Stomach (tissue), 9 donors: ENCODE data around the gene PRICKLE1. TPM values are rescaled to one million over a fixed set of nuclear protein-coding genes. Genes with fewer than 3 reads are reported as not detected.
A peak's percentile ranks its signal among the peaks of the same experiment; 100 is the strongest.

Source experiments
- DNase-seq, 2 donors: peaks; one replicate each; pipeline versions ENCODE4 v3.0.0 to v3.0.0-alpha.2; 2013 to 2019
- H3K27ac ChIP-seq, 5 donors: fragments of 200-600 bp in 4 of 5; sonication (generic) in 4 of 5; one replicate each; pipeline ENCODE4 v1.5.1; 2013 to 2019; ENCODE audit warnings: mild to moderate bottlenecking in 1 of 5, moderate library complexity in 1 of 5
- H3K27me3 ChIP-seq, 3 donors: fragments of 200-600 bp; sonication (generic); one replicate each; pipeline ENCODE4 v1.5.1; 2017 to 2019; ENCODE audit warnings: mixed run types in 1 of 3
- H3K36me3 ChIP-seq, 4 donors: fragments of 200-600 bp; sonication (generic); 1 replicate in 3 of 4; 2 replicates in 1 of 4; pipeline ENCODE4 v1.5.1; 2016 to 2019
- H3K4me1 ChIP-seq, 4 donors: fragments of 200-600 bp; sonication (generic); one replicate each; pipeline ENCODE4 v1.5.1; 2016 to 2019
- H3K4me3 ChIP-seq, 4 donors: fragments of 200-600 bp; sonication (generic) in 3 of 4; one replicate each; pipeline ENCODE4 v1.5.1; 2016 to 2019; ENCODE audit warnings: mild to moderate bottlenecking in 1 of 4
- H3K9me3 ChIP-seq, 4 donors: fragments of 200-600 bp; sonication (generic); one replicate each; pipeline ENCODE4 v1.5.1; 2016 to 2019
- EP300 ChIP-seq: sonication (generic); formaldehyde crosslinking; IDR thresholded peaks from one replicate; pipeline ENCODE4 v1.6.1; 2017; ENCODE audit warnings: antibody characterized with exemption
- POLR2A ChIP-seq, 4 donors: fragments of 450-650 bp; IDR thresholded peaks; one replicate each; pipeline ENCODE4 v1.6.1; 2016; ENCODE audit warnings: antibody characterized with exemption in 4 of 4, control low read depth in 2 of 4, mild to moderate bottlenecking in 1 of 4, moderate library complexity in 1 of 4
- POLR2AphosphoS5 ChIP-seq, 3 donors: sonication (generic); formaldehyde crosslinking; IDR thresholded peaks; one replicate each; pipeline ENCODE4 v1.6.1; 2016; ENCODE audit warnings: antibody characterized with exemption in 3 of 3
- WGBS, 5 donors: extraction: QIAGEN DNeasy Blood & Tissue Kit in 3 of 5; methylation state at CpG; one replicate each; pipeline versions ENCODE4 v1.1.5 to v1.1.7; 2013 to 2018; 5-methylcytosine and 5-hydroxymethylcytosine counted together
- intact Hi-C: fragments of 100-400 bp; cut with DNase I; formaldehyde crosslinking; loops from one replicate; pipeline ENCODE4 v1.15.1; 2023; ENCODE audit warnings: low total_unique reads
- polyA plus RNA-seq, 3 donors: library from polyadenylated mRNA; stranded (reverse); fragments of 200-250 nt; gene quantifications; one replicate each; pipeline ENCODE4 v1.2.3, GENCODE V29; 2013
- total RNA-seq, 5 donors: library from RNA; depleted of rRNA; stranded (reverse); fragments of >200 nt; gene quantifications; one replicate each; pipeline versions ENCODE4 v1.1.0 to v1.2.3, GENCODE V29; 2014 to 2016
- TF ChIP-seq, protein P1 (sequence below), 7 experiments: fragments of 450-650 bp in 4 of 7; fragments of 200-600 bp in 3 of 7; sonication (generic) in 3 of 7; IDR thresholded peaks; one replicate each; pipeline ENCODE4 v1.5.1; 2016 to 2019; ENCODE audit warnings: antibody characterized with exemption in 7 of 7, control low read depth in 2 of 7, mild to moderate bottlenecking in 1 of 7
- donor health status: healthy with polysubstance abuse.
- donor health status: Bipolar disorder and iron deficiency.
- donor health status: healthy.

Gene PRICKLE1
- total and polyA plus RNA-seq, 8 donors, result 0.80 to 15.1 (median 2.9) TPM

DNA sequence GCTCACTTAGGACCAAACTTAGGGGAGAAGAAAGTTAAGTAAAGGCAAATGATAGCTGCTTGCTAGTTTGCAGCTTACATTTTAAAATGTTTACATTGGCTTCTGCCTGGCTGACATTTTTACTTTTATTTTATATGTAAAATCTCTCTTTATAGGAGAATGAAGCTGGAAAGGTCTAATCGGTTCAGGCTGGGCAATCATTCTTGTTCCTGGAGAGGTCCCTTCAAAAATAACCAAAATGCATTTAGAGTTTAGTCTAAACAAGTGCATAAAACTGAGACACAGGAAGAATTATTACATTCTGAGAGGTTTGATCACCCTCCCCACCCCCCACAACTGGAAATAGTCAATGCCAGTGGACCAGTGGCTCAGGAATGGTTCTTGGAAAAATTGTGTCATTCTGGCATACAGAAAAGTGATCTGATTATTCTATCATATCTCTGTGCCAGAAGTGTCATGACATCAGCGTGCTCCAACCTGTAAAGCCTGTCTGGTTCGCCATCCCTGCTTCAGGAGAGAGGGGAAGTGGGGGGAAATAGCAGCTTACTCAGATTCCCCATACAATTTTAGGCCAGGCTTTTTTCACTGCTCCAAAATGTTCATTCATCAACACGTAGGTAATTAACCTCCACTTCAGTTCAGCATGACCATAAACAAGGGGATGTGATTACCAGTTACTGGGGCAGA is 4.2 kb downstream of the PRICKLE1 start:
- Histone ChIP-seq H3K36me3 (no peaks in the 10 kb centered on the region), H3K9me3 (no peaks in the 10 kb centered on the region), H3K27me3 (peaks cover 0 to 13% (median 5%) of the 10 kb centered on the region in 3 donors), H3K4me3 (no peak overlapping the region), H3K4me1 (peaks cover 22 to 76% (median 49%) of the 10 kb centered on the region in 4 donors), H3K27ac (peak overlapping the region in 2 of 5 donors; percentile 25 to 49)
- TF ChIP-seq, protein P1, sequence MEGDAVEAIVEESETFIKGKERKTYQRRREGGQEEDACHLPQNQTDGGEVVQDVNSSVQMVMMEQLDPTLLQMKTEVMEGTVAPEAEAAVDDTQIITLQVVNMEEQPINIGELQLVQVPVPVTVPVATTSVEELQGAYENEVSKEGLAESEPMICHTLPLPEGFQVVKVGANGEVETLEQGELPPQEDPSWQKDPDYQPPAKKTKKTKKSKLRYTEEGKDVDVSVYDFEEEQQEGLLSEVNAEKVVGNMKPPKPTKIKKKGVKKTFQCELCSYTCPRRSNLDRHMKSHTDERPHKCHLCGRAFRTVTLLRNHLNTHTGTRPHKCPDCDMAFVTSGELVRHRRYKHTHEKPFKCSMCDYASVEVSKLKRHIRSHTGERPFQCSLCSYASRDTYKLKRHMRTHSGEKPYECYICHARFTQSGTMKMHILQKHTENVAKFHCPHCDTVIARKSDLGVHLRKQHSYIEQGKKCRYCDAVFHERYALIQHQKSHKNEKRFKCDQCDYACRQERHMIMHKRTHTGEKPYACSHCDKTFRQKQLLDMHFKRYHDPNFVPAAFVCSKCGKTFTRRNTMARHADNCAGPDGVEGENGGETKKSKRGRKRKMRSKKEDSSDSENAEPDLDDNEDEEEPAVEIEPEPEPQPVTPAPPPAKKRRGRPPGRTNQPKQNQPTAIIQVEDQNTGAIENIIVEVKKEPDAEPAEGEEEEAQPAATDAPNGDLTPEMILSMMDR (IDR thresholded peaks at IDR 0.05), result no peak
- no peak for TF ChIP-seq POLR2AphosphoS5 (IDR thresholded peaks at IDR 0.05)
- TF ChIP-seq POLR2A (IDR thresholded peaks at IDR 0.05), result no peak
- TF ChIP-seq EP300, result no peak
- DNase-seq, result no peak
- intact Hi-C loops, result no loop called here
- 58 to 77% (median 68%) methylated on average over 4 of the region's 4 CpGs for WGBS, 5 donors

DNA sequence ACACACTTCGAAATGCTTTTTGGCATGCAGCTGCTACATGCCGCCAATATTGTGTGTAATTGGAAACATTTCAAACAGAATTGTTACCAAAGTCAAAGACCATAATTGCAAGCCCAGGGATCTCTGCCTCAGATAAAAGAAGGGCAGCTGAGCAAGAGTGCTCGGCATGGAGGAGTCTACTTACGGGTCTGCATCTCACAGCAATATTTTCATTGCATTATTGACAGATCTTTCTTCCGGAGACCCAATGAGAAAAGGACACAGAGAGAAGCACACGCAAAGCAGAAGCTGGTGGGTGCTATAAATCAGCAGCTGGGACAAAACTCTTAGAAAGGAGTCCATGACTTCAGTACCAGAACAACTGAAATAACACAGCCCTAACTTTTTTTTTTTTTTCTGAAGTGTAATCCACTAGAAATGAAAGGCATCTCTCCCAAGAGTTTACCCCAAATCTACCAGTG is 4.9 kb downstream of the PRICKLE1 start:
- Histone ChIP-seq H3K27ac (peak overlapping the region in 1 of 5 donors; percentile 49), H3K36me3 (no peaks in the 10 kb centered on the region), H3K27me3 (peaks cover 0 to 11% (median 5%) of the 10 kb centered on the region in 3 donors), H3K4me1 (peaks cover 20 to 73% (median 46%) of the 10 kb centered on the region in 4 donors), H3K9me3 (no peaks in the 10 kb centered on the region), H3K4me3 (no peak overlapping the region)
- intact Hi-C loops, result no loop called here
- TF ChIP-seq EP300 (no peak), POLR2AphosphoS5 (IDR thresholded peaks at IDR 0.05) (no peak)
- DNase-seq, result no peak
- WGBS, 5 donors, result 14 to 30% (median 17%) methylated on average over 6 of the region's 6 CpGs

DNA sequence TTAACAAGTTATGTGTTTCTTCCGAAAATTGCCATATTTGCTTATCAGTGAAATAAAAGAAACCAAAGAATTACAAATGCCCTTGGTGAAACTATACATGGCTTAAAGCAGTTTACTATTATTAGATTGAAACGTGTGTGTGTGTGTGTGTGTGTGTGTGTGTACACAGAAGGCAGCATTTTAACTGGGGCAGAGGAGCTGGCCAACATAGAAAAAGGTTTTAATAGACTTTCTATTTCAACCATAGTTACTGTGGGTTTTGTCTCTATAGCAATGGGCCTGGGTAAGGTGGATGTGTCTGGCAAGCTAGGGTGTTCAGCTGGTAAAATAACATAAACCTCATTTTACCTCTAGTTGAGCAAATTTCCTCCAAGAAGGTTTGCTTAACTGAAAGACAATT is 6.5 kb downstream of the PRICKLE1 start:
- TF ChIP-seq, protein P1 (IDR thresholded peaks at IDR 0.05), result no peak
- TF ChIP-seq POLR2A (IDR thresholded peaks at IDR 0.05) (no peak), EP300 (no peak)
- intact Hi-C loops, result no loop called here
- DNase-seq, result no peak
- Histone ChIP-seq H3K27ac (peak overlapping the region in 1 of 5 donors; percentile 2), H3K27me3 (no peaks in the 10 kb centered on the region), H3K4me1 (peaks cover 10 to 61% (median 39%) of the 10 kb centered on the region in 4 donors), H3K9me3 (no peaks in the 10 kb centered on the region), H3K4me3 (no peak overlapping the region), H3K36me3 (no peaks in the 10 kb centered on the region)
- 35 to 58% (median 49%) methylated on average over 2 of the region's 2 CpGs for WGBS, 5 donors

DNA sequence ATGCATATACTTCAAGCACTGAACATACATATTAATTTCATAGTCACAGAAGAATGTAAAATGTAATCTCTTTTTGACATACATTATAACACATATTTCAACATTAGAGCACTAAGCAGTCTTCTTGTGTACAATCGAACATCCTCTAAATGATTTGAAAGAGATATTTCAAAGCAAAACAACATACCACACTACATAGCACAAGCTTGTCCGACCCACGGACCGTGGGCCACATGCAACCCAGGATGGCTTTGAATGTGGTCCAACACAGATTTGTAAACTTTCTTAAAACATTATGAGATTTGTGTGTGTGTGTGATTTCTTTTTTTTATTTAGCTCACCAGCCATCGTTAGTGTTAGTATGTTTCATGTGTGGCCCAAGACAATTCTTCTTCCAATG is 7.0 kb downstream of the PRICKLE1 start:
- intact Hi-C loops, result no loop called here
- Histone ChIP-seq H3K27me3 (no peaks in the 10 kb centered on the region), H3K9me3 (no peaks in the 10 kb centered on the region), H3K4me3 (no peak overlapping the region), H3K4me1 (peaks cover 8 to 56% (median 34%) of the 10 kb centered on the region in 4 donors), H3K27ac (peak overlapping the region in 2 of 5 donors; percentile 2 to 35), H3K36me3 (no peaks in the 10 kb centered on the region)
- no peak for DNase-seq
- 49 to 75% (median 59%) methylated on average over 5 of the region's 5 CpGs for WGBS, 5 donors
- no peak for TF ChIP-seq POLR2AphosphoS5 (IDR thresholded peaks at IDR 0.05)
- no peak for TF ChIP-seq EP300
- TF ChIP-seq, protein P1 (IDR thresholded peaks at IDR 0.05), result no peak
- TF ChIP-seq POLR2A (IDR thresholded peaks at IDR 0.05), result no peak

DNA sequence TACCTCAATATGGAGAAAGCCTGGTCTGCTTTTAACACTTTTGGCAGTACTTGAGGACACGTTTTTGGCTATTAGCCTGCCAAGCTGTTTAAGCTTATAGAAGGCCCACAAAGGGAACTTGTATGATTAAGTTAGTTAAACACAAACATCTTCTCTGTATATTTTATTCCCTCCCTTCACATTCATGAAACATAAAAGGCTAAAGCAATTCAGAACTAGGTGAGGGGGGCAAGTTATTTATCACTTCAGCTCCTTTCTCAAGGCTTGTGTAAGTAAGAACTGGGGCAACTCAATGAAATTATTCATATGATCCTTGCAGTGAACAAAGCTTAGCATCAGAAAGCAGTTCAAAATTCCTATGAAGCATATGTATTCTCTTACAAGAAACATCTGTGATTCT is 7.5 kb downstream of the PRICKLE1 start:
- Histone ChIP-seq H3K36me3 (no peaks in the 10 kb centered on the region), H3K27me3 (no peaks in the 10 kb centered on the region), H3K9me3 (no peaks in the 10 kb centered on the region), H3K27ac (peak overlapping the region in 1 of 5 donors; percentile 35), H3K4me1 (peaks cover 8 to 53% (median 31%) of the 10 kb centered on the region in 4 donors), H3K4me3 (no peak overlapping the region)
- TF ChIP-seq, protein P1 (IDR thresholded peaks at IDR 0.05), result no peak
- 7 to 26% (median 18%) methylated on average over 1 of the region's 1 CpG for WGBS, 5 donors
- intact Hi-C loops, result no loop called here
- DNase-seq, result peak in 1 of 2 donors; percentile 81
